T-helper 2 cell (primary cell): Measurements from ENCODE around the gene DBR1.
"Not testable (repeated sequence)": the region's sequence is repeated elsewhere in the genome, so short reads cannot be mapped to it uniquely, and the experiment has no call there.

ENCODE experiments used
- DNase-seq, 5 experiments: peaks; one replicate each; pipeline versions ENCODE4 v3.0.0 to v3.0.0-alpha.2; 2012 to 2022

The DBR1 gene

DNA sequence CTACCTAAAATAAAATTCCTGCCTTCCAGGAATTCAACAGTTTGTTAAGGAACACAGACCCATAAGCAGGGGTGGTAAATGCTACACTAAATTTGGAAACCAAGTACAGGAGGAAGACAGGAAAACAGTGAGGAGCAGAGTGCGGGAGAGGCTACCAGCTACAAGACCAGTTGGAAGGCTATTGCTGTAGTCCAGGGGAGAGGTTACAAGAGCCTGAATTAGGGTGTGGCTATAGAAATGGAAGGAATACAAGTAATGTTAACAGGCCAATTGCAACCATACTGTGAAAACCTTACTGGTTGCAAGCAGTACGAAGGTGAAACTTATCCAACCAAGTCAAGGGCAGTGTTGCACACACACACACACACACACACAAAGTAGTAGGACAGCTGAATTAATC is 11.5 kb upstream of the DBR1 start:
- no peak for DNase-seq

DNA sequence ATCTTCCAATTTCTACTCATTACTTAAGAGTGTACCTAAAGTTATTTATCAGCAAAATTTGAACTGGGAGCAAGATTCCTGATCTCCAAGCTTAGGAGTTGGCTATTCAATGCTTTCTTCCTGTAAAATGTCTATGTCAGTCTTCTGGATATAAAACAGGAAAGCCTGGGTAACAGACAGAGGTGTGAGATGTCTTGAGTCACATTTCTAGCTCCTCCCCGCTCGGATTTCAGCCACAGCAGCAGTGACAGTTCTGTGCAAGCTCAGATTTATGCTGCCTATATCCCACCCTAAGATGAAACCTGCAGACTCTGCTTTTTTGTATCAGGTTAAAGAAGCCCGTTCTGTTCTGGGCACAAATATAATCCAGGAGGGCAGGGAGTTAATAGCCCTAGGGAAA is 10.3 kb upstream of the DBR1 start:
- DNase-seq = no peak

DNA sequence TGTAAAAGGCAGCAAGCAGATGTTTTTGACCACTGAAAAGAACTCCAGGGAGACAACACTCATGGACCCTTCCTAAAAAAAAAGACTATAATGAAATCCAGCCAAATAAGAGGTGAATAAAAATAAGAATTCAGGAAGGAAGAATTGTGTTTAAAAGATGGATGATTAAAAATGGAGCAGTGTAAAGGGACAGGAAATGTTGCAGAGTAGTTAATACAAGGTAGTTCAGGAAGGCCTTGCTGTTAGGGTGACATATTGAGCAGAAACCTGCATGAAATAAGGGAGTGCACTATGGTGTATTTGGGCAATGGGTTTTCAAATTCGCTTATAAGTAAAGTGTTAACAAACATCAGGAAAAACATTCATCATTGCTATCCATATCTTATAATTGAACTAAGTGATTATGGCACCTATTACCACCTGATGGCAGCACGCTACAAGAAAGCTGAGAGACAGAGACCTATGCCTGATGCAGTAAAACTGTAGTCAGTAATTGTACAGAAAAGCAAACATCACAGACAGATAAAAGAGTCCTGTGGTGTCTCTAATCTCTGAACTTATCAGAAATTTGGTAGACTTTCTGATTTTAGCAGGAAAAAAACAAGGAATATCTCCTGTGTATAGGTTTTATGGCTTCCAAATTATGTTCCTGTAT is 5.8 kb upstream of the DBR1 start:
- DNase-seq = peak in 1 of 5 experiments; percentile 67

DNA sequence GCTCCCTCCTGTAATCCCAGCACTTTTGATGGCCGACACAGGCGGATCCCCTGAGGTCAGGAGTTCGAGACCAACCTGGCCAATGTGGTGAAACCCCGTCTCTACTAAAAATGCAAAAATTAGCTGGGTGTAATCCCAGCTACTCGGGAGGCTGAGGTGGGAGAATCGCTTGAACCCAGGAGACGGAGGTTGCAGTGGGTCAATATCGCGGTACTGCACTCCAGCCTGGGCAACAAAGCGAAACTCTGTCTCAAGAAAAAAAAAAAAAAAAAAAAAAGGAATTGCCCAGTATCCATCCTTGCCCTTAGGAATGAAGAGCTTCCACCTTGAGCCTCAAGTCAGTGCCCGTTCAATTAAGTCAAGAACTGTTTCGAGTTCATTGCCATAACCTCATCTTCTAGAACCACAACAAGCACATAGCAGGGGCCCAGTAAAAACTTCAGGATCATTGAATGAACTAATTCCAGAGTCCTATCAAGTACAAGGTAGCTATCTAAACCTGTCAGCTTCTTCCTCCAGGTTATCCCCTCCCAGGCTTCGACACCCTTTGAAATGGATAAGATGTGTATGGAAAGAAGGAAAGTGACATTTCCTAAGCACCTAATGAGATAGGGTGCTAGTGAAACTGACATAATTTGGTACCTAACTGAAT is 826 bp downstream of the DBR1 start:
- peak in 1 of 5 experiments; percentile 12 for DNase-seq

DNA sequence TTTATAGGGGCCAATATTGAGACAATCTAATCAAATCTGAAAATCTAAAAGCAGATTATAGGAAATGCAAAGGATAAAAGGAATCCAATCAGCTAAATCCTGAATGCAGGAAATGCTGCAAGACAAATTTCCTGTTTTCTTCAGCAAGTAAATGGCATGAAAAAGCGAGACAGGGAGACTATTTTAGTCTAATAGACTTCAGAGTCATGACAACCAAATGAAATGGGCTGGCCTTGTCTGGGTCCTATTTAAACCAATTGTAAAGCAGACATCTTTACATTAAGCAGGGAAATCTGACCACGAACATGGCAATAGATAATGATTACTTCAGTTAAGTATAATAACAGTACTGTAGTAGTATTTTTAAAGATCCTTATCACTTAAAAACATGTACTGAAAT is 2.1 kb downstream of the DBR1 start:
- DNase-seq = peak in 1 of 5 experiments; percentile 27

DNA sequence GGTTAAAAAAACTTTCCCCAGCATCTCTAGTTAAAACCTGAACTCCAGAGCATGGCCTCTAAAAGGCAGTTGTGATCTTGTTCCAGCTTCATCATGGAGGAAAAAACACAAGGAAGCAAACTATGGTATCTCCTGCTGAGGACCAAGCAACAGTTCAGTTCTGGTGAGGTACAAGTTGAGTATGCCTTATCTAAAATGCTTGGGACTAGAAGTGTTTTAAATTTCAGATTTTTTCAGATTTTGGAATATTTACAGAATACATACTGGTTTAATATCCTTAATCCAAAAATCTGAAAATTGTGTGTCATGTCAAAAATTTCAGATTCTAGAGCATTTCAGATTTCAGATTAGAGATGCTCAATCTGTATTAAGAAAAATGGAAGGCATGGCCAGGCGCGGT is 9.7 kb downstream of the DBR1 start:
- no peak for DNase-seq

DNA sequence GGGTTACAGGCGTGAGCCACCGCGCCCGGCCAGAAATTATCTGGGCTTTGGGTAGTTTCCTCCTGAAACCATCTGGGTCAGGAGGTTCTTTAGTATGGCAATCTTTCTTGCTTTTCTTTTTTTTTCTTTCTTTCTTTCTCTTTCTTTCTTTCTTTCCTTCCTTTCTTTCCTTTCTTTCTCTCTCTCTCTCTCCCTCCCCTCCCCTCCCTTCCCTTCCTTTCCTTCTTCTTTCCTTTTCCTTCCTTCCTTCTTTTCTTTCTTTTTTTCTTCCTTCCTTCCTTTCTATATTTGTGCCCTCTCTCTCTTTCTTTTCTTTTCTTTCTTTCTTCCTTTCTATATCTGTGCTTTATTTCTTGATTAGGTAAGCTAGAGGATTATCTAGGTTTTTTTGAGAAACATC is 17.0 kb downstream of the DBR1 start:
- no peak for DNase-seq

DNA sequence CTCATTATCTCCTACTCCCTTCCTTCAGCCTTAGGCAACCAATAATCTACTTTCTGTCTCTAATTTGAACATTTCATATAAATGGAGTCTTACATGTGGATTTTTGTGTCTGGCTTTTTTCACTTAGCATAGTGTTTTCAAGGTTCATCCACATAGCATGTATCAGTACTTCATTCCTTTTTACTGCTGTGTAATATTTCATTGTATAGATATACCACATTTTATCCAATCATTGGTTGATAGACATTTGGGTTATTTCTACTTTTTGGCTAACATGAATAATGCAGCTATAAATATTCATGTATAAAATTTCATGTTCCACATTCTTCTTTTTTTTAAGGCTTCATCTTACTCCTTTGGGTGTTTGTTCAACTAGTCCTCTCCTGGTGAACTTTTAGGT is 20.2 kb downstream of the DBR1 start:
- no peak for DNase-seq

DNA sequence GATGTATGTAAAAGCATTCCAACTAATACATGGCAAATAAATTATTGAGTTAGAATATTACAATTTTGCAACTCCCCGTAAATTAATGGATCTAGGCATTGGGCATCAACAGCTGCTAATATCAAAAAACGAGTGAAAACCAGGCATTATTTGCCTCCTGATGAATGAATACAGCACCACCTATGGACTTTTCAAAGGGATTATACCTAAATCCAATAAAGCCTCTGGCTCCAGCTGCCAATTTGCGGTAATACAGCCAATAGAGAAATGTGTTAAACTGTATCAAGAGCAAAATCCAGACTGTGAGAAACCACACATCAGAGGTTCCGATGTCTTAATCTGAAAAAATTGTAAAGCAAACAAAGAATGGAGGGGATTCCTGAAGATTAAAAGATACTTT is 26.2 kb downstream of the DBR1 start:
- no peak for DNase-seq

DNA sequence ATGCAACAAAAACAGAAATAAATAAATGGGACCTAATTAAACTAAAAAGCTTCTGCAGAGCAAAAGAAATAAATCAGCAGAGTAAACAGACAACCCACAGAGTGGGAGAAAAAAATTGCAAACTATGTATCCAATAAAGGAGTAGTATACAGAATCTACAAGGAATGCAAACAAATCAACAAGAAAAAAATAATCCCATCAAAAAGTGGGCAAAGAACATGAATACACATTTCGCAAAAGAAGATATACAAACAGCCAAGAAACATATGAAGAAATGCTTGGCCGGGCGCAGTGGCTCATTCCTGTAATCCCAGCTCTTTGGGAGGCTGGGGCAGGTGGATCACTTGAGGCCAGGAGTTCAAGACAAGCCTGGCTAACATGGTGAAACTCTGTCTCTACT is 32.5 kb downstream of the DBR1 start:
- DNase-seq = not testable (repeated sequence)

DNA sequence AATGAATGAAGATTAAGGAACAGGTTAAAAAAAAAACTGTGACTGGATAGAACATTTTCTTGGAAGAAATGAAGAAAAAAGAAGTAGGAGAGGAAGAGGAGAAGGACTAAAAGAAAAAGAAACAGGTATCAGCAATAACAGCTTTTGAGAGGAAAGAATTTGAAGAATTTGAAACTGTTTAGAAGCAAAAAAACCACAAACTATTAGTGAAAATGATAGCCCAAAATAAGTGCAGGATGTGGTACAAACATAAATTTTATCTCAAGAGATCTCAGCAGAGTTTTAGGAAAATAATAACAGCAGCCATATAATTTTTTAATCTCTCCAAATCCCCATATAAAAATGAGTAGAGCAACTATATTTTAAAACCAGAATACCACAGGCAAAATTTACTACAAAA is 33.8 kb downstream of the DBR1 start:
- no peak for DNase-seq

DNA sequence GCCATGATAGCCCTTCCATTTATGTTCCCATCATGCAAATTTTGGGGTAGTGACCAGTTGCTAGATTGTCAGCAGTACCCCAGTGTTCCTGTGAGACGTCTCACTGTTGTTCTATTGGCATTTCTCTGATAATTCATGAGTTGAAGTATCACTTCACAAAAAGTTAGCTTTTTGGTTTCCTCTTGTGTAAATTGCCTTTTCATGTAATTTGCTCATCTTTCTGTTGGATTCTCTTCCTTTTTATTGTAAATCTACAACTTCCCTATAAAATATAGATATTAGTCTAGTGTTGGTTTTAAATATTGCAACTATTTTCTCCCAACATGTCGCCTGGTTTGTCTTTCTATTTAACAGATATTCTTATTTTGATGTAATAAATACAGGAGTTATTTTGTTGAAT is 35.0 kb downstream of the DBR1 start:
- no peak for DNase-seq

DNA sequence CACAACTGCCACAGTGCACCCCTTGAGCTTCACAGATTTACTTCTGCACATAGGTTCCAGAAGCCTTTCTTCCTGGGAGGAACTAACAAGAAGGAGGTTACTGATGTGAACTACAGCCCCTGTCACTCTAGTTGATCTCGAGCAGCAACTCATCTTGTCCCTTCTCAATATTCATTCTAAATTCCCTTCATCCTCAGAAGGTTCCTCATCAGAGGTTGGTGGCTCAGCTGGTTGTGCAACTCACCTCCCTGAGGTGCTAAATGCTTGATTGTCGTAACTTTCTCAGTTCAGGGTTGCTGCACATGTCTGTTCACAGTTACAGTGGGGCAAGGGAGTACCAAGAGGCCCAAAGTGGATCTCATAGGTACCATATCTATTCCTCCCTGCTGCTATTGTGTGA is 36.9 kb downstream of the DBR1 start:
- DNase-seq = no peak

DNA sequence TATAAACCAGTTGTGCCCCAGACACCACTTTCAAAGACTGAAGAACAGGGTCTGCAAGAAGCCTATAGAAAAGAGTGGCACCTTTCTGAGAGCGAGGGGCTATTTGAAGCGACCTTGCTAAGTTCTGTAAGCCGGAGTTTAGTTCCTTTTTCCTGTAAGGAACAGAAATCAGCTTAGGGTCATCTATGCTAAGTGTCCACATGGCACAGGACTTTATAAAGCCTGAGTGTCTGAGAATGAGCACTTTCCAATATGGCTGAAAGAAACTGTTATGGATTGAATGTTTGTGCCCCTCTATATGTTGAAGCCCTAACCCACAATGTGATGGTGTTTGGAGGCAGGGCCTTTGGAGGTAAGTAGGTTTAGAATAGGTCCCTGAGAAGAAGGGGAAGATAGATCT is 38.5 kb downstream of the DBR1 start:
- no peak for DNase-seq

DNA sequence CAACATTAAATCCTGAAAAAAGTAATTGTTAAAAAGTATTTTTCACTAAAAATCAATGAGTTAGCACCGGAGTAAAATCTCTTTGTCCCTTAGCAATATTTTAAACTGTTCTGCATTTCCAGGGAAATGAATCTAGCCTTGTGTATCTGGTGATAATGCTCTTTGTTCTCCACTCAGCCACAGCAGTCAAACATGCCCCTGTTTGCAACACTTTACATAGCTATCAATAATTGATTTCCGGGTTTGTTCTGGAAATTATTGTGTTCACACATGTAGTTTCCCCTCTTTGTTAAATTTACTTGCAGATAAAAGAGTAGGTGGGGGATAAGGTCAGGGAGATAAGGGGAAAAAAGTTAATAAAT is 38.9 kb downstream of the DBR1 start:
- no peak for DNase-seq

DNA sequence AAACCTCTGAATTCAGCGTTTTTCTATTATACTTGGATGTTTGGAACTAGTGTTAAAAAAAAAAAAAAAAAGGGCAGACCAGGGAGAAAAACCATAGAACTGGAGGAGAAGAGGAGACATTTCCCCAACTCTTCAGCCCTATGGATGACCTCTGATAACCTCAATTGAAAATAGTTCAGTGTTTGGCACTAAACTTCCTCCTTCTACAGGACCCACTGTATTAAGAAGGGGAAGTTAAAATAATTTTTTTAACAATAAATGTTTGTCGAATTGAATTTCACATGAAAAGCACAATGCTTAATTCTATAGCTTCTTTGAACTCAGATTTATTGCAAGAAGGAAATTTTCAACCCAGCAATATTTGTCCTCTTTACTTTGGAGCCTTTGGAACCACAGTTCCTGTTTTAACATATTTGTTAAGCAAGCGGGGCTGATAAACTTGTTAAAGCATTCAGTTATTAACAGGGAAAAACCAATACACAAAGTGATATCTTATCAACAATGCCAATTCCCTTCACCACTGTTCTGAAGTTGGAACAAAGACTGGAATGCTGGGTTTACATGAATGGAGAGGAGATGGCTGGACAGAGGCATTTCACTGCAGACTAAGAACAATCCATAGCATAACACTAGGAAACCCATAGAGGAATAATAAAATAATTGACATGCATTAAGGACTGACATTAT is 39.4 kb downstream of the DBR1 start:
- DNase-seq = no peak

DNA sequence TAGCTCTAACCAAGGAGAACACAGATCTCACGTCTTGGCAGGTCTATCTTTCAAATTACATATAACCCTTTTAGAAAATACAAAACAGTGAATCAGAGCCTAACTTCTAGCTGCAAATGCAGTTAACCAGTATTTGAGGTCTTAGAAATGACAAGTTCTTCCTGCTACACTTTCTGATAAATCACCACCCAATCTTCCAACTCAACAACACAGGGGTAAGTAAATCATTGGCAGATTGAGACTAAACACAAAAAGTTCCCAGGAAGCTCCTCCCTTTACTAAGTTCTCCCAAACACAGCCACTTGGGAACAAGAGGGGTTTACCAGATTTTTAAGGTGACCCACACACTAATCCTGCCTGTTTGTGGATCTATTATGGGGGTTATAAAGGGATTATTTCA is 42.5 kb downstream of the DBR1 start, which contains the start of gene A4GNT:
Gene A4GNT (minus strand): TSS at position 152 of the 400 bp plus-strand sequence. CDS start 1,134 bp downstream, outside the sequence.
- no peak for DNase-seq

DNA sequence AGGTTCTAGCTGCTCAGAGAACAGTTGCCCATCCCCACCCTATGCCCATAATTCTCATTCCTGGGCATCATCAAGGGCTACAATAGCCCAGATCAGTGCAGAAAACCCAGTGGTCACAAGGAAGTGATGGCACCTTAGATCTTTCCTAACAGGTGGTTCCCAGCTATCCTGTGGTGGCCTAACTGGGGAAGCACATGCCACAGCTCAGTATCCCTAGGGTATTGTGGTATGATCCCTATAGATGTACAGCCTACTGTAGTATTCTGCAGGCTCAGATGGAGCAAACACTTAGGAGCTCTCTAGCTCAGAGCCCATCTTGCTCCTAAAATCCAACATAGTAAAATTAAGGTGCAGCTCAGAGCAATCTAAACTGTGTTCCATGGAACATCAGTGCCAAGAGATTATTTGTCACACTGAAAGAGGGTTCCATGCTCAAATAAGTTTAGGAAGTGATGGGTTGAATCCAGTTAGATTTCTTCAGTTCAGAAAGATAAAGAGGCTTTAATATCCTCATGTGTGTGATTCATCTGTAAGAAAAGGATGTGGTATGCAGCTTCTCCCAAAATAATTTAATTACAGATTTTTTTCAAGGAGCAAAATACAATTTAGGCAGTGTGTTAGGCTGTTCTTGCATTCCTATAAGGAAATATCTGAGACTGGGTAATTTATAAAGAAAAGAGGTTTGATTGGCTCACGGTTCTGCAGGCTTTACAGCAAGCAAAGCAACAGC is 46.9 kb downstream of the DBR1 start:
- DNase-seq = no peak

DNA sequence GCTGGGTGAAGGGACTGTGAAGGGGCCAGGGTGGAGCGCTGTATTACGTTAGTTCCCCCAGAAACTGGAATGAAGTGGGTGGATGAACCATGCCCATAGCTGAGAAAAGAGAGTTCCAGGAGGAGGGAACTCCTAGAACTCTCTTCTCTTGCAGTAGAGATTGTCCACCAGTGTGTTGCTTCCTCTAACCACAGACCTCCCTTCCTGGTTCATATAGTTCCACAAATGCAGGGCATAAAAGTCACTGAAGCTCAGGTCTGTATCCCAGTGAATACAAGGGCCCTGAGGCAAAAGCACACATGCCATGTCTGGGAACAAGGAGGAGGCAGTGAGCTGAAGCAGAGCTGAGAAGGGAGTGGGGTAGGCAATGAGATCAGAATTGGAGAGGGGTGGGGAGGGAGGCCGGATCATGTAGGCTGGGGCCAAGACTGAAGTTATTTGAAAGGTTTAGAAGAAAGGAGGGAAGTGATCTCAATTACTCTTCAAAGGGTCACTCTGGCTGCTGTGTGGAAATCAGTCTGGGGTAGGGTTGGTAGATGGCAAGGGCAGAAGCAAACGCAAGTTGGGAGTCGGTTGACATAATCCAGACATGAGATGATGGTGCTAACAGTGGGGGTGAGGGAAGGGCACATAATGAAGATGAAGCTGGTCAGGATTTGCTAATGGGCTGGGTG is 49.0 kb downstream of the DBR1 start:
- no peak for DNase-seq

DNA sequence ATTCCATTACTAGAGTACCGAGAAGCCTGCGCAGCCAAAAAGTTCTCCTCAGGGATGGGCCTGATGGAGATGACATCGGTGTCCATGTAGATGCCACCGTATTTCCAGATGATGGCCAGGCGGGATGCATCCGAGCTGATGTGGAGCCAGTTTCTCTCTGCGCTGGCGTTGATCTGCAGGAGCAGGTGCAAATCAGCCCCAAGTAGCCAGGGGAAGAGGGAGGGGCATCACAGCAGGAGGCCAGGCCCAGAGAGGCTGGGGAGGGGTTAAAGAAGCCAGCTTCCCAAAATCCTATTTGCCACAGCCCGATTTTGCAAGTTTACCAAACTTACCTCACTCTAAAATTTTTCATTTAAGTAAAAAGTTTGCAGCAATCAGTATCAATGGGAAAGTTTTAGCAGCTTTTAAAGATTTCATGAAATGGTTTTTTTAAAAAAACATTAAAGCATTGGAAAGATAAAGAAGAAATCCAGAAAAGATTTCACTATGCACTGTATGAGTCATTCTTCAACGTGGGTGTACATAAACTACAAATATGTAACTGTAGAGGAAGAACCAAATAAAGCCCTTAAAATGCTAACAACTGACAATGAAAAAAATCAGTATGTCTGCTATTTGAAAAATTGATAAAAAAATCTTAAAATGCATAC is 49.9 kb downstream of the DBR1 start:
- no peak for DNase-seq

DNA sequence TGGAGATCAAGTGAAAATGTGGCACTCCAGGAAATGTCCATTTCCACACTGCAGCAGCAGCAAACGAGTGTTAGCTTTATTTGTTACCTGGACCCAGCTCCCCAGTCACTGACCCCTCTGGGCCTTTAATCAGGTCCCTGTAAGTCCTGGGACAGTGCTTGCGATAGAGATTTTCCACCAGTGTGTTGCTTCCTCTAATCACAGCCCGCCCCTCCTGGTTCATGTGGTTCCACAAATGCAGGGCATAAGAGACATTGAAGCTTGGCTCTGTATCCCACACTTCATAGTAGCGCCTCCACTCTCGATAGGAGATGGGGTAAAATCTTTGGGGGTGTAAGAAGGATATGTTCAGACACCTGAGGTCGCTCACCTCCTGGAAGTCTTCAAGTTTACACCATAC is 50.5 kb downstream of the DBR1 start:
- DNase-seq = no peak

DNA sequence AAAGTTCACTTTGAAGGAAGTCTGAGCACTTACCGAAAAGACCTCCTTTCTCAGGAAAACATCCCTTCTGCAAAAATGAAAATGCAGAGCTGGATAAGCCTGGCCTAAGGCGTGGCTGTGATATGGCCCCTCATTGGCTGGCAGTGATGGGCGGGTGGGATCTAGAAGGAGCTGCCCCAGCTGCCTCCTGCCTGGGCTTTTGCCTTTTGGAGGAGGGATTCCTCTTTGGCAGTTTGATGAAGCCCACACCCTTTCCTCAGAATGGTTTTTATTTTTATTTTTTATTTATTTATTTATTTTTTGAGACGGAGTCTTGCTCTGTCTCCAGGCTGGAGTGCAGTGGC is 55.3 kb downstream of the DBR1 start:
- no peak for DNase-seq
